A549 (cell line): Measurements from ENCODE around the gene PNP. TPM values are rescaled to one million over a fixed set of nuclear protein-coding genes. Genes with fewer than 3 reads are reported as not detected.
"Not testable (repeated sequence)": the region's sequence is repeated elsewhere in the genome, so short reads cannot be mapped to it uniquely, and the experiment has no call there.

Experiments
- ATAC-seq, 2 experiments: fragments of 200-7000 bp in 1 of 2; fragments of >200 bp in 1 of 2; cut with Nextera tagmentation in 1 of 2; cut with Tn5 transposase in 1 of 2; 3 replicates each; pipeline versions ENCODE4 v1.8.0 to v1.9.1; 2018 to 2020; ENCODE audit warnings: mild to moderate bottlenecking in 1 of 2, moderate library complexity in 1 of 2
- CTCF ChIA-PET: fragments of 300-600 bp; sonication (Branson Sonifier 250); formaldehyde crosslinking; extraction: SDS; loops from one replicate; lab custom pipeline; 2021; ENCODE audit warnings: antibody characterized with exemption, inconsistent platforms; lab: Yijun Ruan, JAX
- POLR2A ChIA-PET: fragments of 350-600 bp; formaldehyde crosslinking; extraction: SDS; loops from one replicate; lab custom pipeline; 2021; ENCODE audit warnings: antibody characterized with exemption, inconsistent platforms; lab: Yijun Ruan, JAX
- DNase-seq, 2 experiments: peaks; one replicate each; pipeline versions ENCODE4 v3.0.0 to v3.0.0-alpha.2; 2011 to 2016; ENCODE audit warnings: low read depth in 1 of 2, low spot score in 1 of 2
- FAIRE-seq: peaks from 2 replicates; lab custom pipeline; 2011; peaks lifted over from hg19 to GRCh38; lab: Jason Lieb, UNC
- H3K27ac ChIP-seq, 2 experiments: fragments of >200 bp; sonication (Bioruptor Twin); formaldehyde crosslinking; 3 replicates each; pipeline ENCODE4 v1.5.1; 2016 to 2017
- H3K4me1 ChIP-seq: fragments of >200 bp; sonication (Bioruptor Twin); formaldehyde crosslinking; 3 replicates; pipeline ENCODE4 v1.6.1; 2016
- H3K4me2 ChIP-seq: fragments of >200 bp; sonication (Bioruptor Twin); formaldehyde crosslinking; 3 replicates; pipeline ENCODE4 v1.6.1; 2016
- H3K4me3 ChIP-seq: fragments of >200 bp; sonication (Bioruptor Twin); formaldehyde crosslinking; 3 replicates; pipeline ENCODE4 v1.5.1; 2016
- H3K9me3 ChIP-seq: fragments of >200 bp; sonication (Bioruptor Twin); formaldehyde crosslinking; 3 replicates; pipeline ENCODE4 v1.6.1; 2016
- BCL3 ChIP-seq: fragments of >200 bp; sonication (Bioruptor Twin); formaldehyde crosslinking; IDR thresholded peaks from 3 replicates; pipeline ENCODE4 v1.6.1; 2016
- CBX8 ChIP-seq: fragments of 200-600 bp; sonication (generic); IDR thresholded peaks from 2 replicates; pipeline ENCODE4 v1.6.1; 2016
- EHF ChIP-seq: fragments of 250-450 bp; sonication (Bioruptor Pico); IDR thresholded peaks from 2 replicates; pipeline ENCODE4 v1.5.0; 2020; ENCODE audit warnings: mild to moderate bottlenecking
- EHMT2 ChIP-seq: fragments of 200-600 bp; sonication (generic); IDR thresholded peaks from 2 replicates; pipeline ENCODE4 v1.6.1; 2016; ENCODE audit warnings: antibody characterized with exemption, low read depth, mild to moderate bottlenecking, moderate library complexity
- ESRRA ChIP-seq: fragments of 150-350 bp; IDR thresholded peaks from 2 replicates; pipeline ENCODE4 v1.6.1; 2014; ENCODE audit warnings: mild to moderate bottlenecking, low read length, borderline replicate concordance
- FOXS1 ChIP-seq: fragments of 250-450 bp; sonication (Bioruptor Pico); IDR thresholded peaks from 2 replicates; pipeline ENCODE4 v1.5.0; 2020; ENCODE audit warnings: mild to moderate bottlenecking, moderate library complexity
- HES2 ChIP-seq: fragments of >200 bp; sonication (Bioruptor Twin); formaldehyde crosslinking; IDR thresholded peaks from 2 replicates; pipeline ENCODE4 v1.6.1; 2016
- HOXB13 ChIP-seq: fragments of 250-450 bp; sonication (Bioruptor Pico); IDR thresholded peaks from 2 replicates; pipeline ENCODE4 v1.5.0; 2020; ENCODE audit warnings: low read depth, mild to moderate bottlenecking, moderate library complexity
- HOXB5 ChIP-seq: fragments of 250-450 bp; sonication (Bioruptor Pico); IDR thresholded peaks from 2 replicates; pipeline ENCODE4 v1.5.0; 2020; ENCODE audit warnings: mild to moderate bottlenecking, moderate library complexity
- JUNB ChIP-seq: fragments of >200 bp; sonication (Bioruptor Twin); formaldehyde crosslinking; IDR thresholded peaks from 2 replicates; pipeline ENCODE4 v1.6.1; 2016
- MAFK ChIP-seq: fragments of 450-650 bp; IDR thresholded peaks from 2 replicates; pipeline ENCODE4 v1.6.1; 2014; ENCODE audit not compliant: partially characterized antibody
- MAX ChIP-seq: IDR thresholded peaks from 2 replicates; pipeline ENCODE4 v1.6.1; 2012
- SREBF2 ChIP-seq: fragments of 450-650 bp; IDR thresholded peaks from 2 replicates; pipeline ENCODE4 v1.6.1; 2014; ENCODE audit warnings: mild to moderate bottlenecking, moderate library complexity
- ZC3H11A ChIP-seq: fragments of 450-650 bp; IDR thresholded peaks from 2 replicates; pipeline ENCODE4 v1.6.1; 2014; ENCODE audit warnings: antibody characterized with exemption, mild to moderate bottlenecking
- ZFP36 ChIP-seq: fragments of 450-650 bp; IDR thresholded peaks from 2 replicates; pipeline ENCODE4 v1.6.1; 2014; ENCODE audit warnings: borderline replicate concordance; ENCODE audit not compliant: partially characterized antibody
- ZNF302 ChIP-seq: fragments of 250-450 bp; sonication (Bioruptor Pico); IDR thresholded peaks from 2 replicates; pipeline ENCODE4 v1.9.0; 2021; ENCODE audit warnings: inconsistent platforms, mild to moderate bottlenecking, moderate library complexity
- WGBS: methylation state at CpG from one replicate; pipeline ENCODE4 v1.1.6; 2017; ENCODE audit errors: missing lambda C conversion rate; 5-methylcytosine and 5-hydroxymethylcytosine counted together
- polyA plus RNA-seq, 4 experiments: library from polyadenylated mRNA; depleted of rRNA in 3 of 4; stranded (reverse); fragments of >200 nt; fragmentation: RNase III in 1 of 4; extraction: RNeasy Plus Mini Kit Qiagen cat#74134 plus additional on column Dnase treatment in 1 of 4; gene quantifications; 2 replicates in 3 of 4; 3 replicates in 1 of 4; pipeline ENCODE4 v1.2.3, GENCODE V29; 2011 to 2017

The PNP gene
- polyA plus RNA-seq, 2 of the 4 experiments (the other 2 are of a cell fraction): 95.9 to 111 TPM

- ATAC-seq, H3K4me1 ChIP-seq, DNase-seq, H3K4me2 ChIP-seq, CTCF ChIA-PET, H3K9me3 ChIP-seq, H3K27ac ChIP-seq, H3K4me3 ChIP-seq, FAIRE-seq, POLR2A ChIA-PET: not testable (repeated sequence)
- WGBS: no CpG with 5 or more reads among the region's 30 CpGs
Observed at GRCh38 chr14:20506752-20507151, 37.5 kb downstream of the PNP start.

GRCh38 chr14:20507537-20507936, 38.3 kb downstream of the PNP start:
- H3K4me3 ChIP-seq, H3K27ac ChIP-seq, ATAC-seq, DNase-seq, H3K9me3 ChIP-seq, POLR2A ChIA-PET, H3K4me1 ChIP-seq, CTCF ChIA-PET, FAIRE-seq, H3K4me2 ChIP-seq: not testable (repeated sequence)
- TF ChIP-seq ZC3H11A: peak; percentile 52
- WGBS: 79% methylated on average over 3 of the region's 3 CpGs

- ATAC-seq (no peak), FAIRE-seq (no peak), DNase-seq (no peak)
- no peaks in the 10 kb centered on the region for H3K4me1 ChIP-seq
- H3K4me3 ChIP-seq: no peak overlapping the region
- no peak for TF ChIP-seq ZFP36
- TF ChIP-seq JUNB: no peak
- TF ChIP-seq SREBF2: no peak
- H3K4me2 ChIP-seq: no peak overlapping the region
- H3K27ac ChIP-seq: no peak overlapping the region
- ChIA-PET POLR2A (no interaction called here), CTCF (no interaction called here)
- 85% methylated on average over 8 of the region's 8 CpGs for WGBS
- no peaks in the 10 kb centered on the region for H3K9me3 ChIP-seq
Observed at GRCh38 chr14:20508367-20508766, 39.2 kb downstream of the PNP start.

GRCh38 chr14:20512177-20512905, 43.1 kb downstream of the PNP start:
- Histone ChIP-seq H3K4me2 (no peak overlapping the region), H3K9me3 (no peaks in the 10 kb centered on the region), H3K4me1 (no peaks in the 10 kb centered on the region), H3K27ac (no peak overlapping the region), H3K4me3 (no peak overlapping the region)
- TF ChIP-seq HOXB13 (CRISPR knock-in tag): no peak
- no peak for TF ChIP-seq CBX8
- no peak for TF ChIP-seq ESRRA
- TF ChIP-seq MAFK: no peak
- no peak for TF ChIP-seq HES2
- no peak for TF ChIP-seq EHF (CRISPR knock-in tag)
- ChIA-PET CTCF (interaction anchor here (0.9 to 3.7 kb wide), 2 partner anchors 19 to 94 kb away, joined by 3 to 15 read pairs; no protein-coding TSS in a partner anchor), POLR2A (no interaction called here)
- FAIRE-seq (no peak), ATAC-seq (no peak; a peak in 2 of 6 replicates), DNase-seq (no peak)
- 23% methylated on average over 7 of the region's 7 CpGs for WGBS

GRCh38 chr14:20515846-20516245, 46.6 kb downstream of the PNP start:
- ChIA-PET CTCF (interaction anchor here (3.7 kb wide), 1 partner anchor 15 kb away, joined by 15 read pairs; no protein-coding TSS in a partner anchor), POLR2A (no interaction called here)
- ATAC-seq: no peak
- H3K4me3 ChIP-seq: no peak overlapping the region
- no peak overlapping the region for H3K27ac ChIP-seq
- no peak overlapping the region for H3K4me2 ChIP-seq
- no peaks in the 10 kb centered on the region for H3K4me1 ChIP-seq
- 62% methylated on average over 4 of the region's 4 CpGs for WGBS
- FAIRE-seq: no peak
- H3K9me3 ChIP-seq: peaks cover 3% of the 10 kb centered on the region; the same call in 1 of the 3 replicates
- TF ChIP-seq FOXS1: no peak
- TF ChIP-seq EHMT2: no peak
- no peak for TF ChIP-seq BCL3
- TF ChIP-seq ZNF302 (CRISPR knock-in tag): no peak
- TF ChIP-seq MAX: no peak
- TF ChIP-seq HOXB5 (CRISPR knock-in tag): no peak
- DNase-seq: no peak
